ENCODE measurements around the gene TAS2R60. TPM values are rescaled to one million over a fixed set of nuclear protein-coding genes. Genes with fewer than 3 reads are reported as not detected.
"Not testable (repeated sequence)": the region's sequence is repeated elsewhere in the genome, so short reads cannot be mapped to it uniquely, and the experiment has no call there.

Gene TAS2R60
- polyA plus RNA-seq, 1 of the 3 experiments (the other 2 are of a cell fraction), result not detected

- ChIA-PET POLR2A (no interaction called here), CTCF (no interaction called here)
- Histone ChIP-seq H3K27me3 (ENCODE audit: insufficient read depth) (no peaks in the 10 kb centered on the region), H3K9me3 (no peaks in the 10 kb centered on the region), H3F3A (replicated peaks; ENCODE audit: insufficient read depth) (peaks cover 17% of the 10 kb centered on the region), H3K9me2 (0 out of 2 replicates have a peak, but pooled peaks cover 2% of the 10 kb centered on the region), H2AFZ (ENCODE audit: low read depth) (0 out of 2 replicates have a peak overlapping the region, but pooled peaks have one; percentile 32), H3K4me2 (no peak overlapping the region), H3K79me2 (ENCODE audit: insufficient read depth) (no peaks in the 10 kb centered on the region), H3K9ac (no peak overlapping the region), H3K27ac (ENCODE audit: low read depth in 2 of 2, low read length in 1 of 2) (peak overlapping the region in 1 of 2 experiments; percentile 56; a peak in 2 of 4 replicates), H3K4me1 (ENCODE audit: control insufficient read depth in 1 of 2, insufficient read depth in 2 of 2, low read depth in 1 of 2, low read length in 1 of 2) (peaks cover 0 to 26% of the 10 kb centered on the region in 2 experiments; a peak in 3 of 4 replicates), H3K4me3 (ENCODE audit: low read depth in 2 of 2, low read length in 1 of 2) (no peak overlapping the region), H3K36me3 (replicated peaks in 1 of 2; ENCODE audit: control insufficient read depth in 1 of 2, insufficient read depth in 2 of 2, low read length in 1 of 2) (no peaks in the 10 kb centered on the region), H4K20me1 (ENCODE audit: insufficient read depth) (no peaks in the 10 kb centered on the region)
- DNase-seq, result no peak
- TF ChIP-seq USF2 (IDR thresholded peaks at IDR 0.05; ENCODE audit: borderline replicate concordance, low read depth, low read length) (no peak), NFIC (IDR thresholded peaks at IDR 0.05; ENCODE audit: borderline replicate concordance) (peak; percentile 43), NRF1 (IDR thresholded peaks at IDR 0.05; ENCODE audit: low read depth, low read length) (no peak), SIN3A (IDR thresholded peaks at IDR 0.05; ENCODE audit: borderline replicate concordance, low read depth, low read length) (no peak), JUND (IDR thresholded peaks at IDR 0.05) (peak; percentile 38; the same call in 1 of the 2 replicates), RXRA (IDR thresholded peaks at IDR 0.05; ENCODE audit: borderline replicate concordance, low read depth) (peak; percentile 78; the same call in 1 of the 2 replicates), MEF2A (IDR thresholded peaks at IDR 0.05; ENCODE audit: borderline replicate concordance, low read depth) (no peak), CTCF (IDR thresholded peaks at IDR 0.05) (no peak), YY1 (IDR thresholded peaks at IDR 0.05; ENCODE audit: low read depth) (no peak), GABPA (IDR thresholded peaks at IDR 0.05; ENCODE audit: low read depth) (no peak), EP300 (IDR thresholded peaks at IDR 0.05; ENCODE audit: borderline replicate concordance in 1 of 2, low read depth in 1 of 2, low read length in 1 of 2) (0 out of 4 replicates have a peak, but pooled peaks of 1 of the 2 experiments have one; percentile 30), FOXM1 (IDR thresholded peaks at IDR 0.05; ENCODE audit: low read depth) (no peak), FOXJ3 (CRISPR knock-in tag; IDR thresholded peaks at IDR 0.05) (no peak), RAD21 (IDR thresholded peaks at IDR 0.05; ENCODE audit: low read length) (no peak), GATA2 (CRISPR knock-in tag; IDR thresholded peaks at IDR 0.05) (no peak)
- TF ChIP-seq, protein P1, sequence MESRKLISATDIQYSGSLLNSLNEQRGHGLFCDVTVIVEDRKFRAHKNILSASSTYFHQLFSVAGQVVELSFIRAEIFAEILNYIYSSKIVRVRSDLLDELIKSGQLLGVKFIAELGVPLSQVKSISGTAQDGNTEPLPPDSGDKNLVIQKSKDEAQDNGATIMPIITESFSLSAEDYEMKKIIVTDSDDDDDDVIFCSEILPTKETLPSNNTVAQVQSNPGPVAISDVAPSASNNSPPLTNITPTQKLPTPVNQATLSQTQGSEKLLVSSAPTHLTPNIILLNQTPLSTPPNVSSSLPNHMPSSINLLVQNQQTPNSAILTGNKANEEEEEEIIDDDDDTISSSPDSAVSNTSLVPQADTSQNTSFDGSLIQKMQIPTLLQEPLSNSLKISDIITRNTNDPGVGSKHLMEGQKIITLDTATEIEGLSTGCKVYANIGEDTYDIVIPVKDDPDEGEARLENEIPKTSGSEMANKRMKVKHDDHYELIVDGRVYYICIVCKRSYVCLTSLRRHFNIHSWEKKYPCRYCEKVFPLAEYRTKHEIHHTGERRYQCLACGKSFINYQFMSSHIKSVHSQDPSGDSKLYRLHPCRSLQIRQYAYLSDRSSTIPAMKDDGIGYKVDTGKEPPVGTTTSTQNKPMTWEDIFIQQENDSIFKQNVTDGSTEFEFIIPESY (IDR thresholded peaks at IDR 0.05; ENCODE audit: borderline replicate concordance, low read depth), result no peak
- TF ChIP-seq, protein P2, sequence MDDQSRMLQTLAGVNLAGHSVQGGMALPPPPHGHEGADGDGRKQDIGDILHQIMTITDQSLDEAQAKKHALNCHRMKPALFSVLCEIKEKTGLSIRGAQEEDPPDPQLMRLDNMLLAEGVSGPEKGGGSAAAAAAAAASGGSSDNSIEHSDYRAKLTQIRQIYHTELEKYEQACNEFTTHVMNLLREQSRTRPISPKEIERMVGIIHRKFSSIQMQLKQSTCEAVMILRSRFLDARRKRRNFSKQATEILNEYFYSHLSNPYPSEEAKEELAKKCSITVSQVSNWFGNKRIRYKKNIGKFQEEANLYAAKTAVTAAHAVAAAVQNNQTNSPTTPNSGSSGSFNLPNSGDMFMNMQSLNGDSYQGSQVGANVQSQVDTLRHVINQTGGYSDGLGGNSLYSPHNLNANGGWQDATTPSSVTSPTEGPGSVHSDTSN (IDR thresholded peaks at IDR 0.05), result peak; percentile 17; the same call in 1 of the 2 replicates
- 40% methylated on average over 6 of the region's 6 CpGs for WGBS (ENCODE audit: low lambda C conversion rate)
These were observed 42.2 kb downstream of the TAS2R60 start for GRCh38 chr7:143485500-143485899.

GRCh38 chr7:143486266-143486665 lies 43.0 kb downstream of the TAS2R60 start:
- H3K9me3 ChIP-seq; H3K36me3 ChIP-seq (replicated peaks in 1 of 2; ENCODE audit: control insufficient read depth in 1 of 2, insufficient read depth in 2 of 2, low read length in 1 of 2); DNase-seq; H3K4me3 ChIP-seq (ENCODE audit: low read depth in 2 of 2, low read length in 1 of 2); H3K79me2 ChIP-seq (ENCODE audit: insufficient read depth); H3K4me2 ChIP-seq; H3K27me3 ChIP-seq (ENCODE audit: insufficient read depth); CTCF ChIA-PET; H3K9ac ChIP-seq; H3K9me2 ChIP-seq; H4K20me1 ChIP-seq (ENCODE audit: insufficient read depth); POLR2A ChIA-PET: not testable (repeated sequence)
- Histone ChIP-seq H3K27ac (ENCODE audit: low read depth in 2 of 2, low read length in 1 of 2) (peak overlapping the region in 1 of 2 experiments; percentile 66; a peak in 1 of 4 replicates), H3K4me1 (ENCODE audit: control insufficient read depth in 1 of 2, insufficient read depth in 2 of 2, low read depth in 1 of 2, low read length in 1 of 2) (peaks cover 2 to 29% of the 10 kb centered on the region in 2 experiments), H3F3A (replicated peaks; ENCODE audit: insufficient read depth) (peaks cover 23% of the 10 kb centered on the region), H2AFZ (ENCODE audit: low read depth) (0 out of 2 replicates have a peak overlapping the region, but pooled peaks have one; percentile 15)
- 68% methylated on average over 3 of the region's 3 CpGs for WGBS (ENCODE audit: low lambda C conversion rate)
